DOHH2 (cell line): ENCODE results near the gene SPINT2.

Experiments used
- H3F3A ChIP-seq: fragments of 200-600 bp; sonication (generic), shearing (Covaris generic); 2 replicates; pipeline ENCODE4 v1.6.0; 2016; ENCODE audit warnings: antibody characterized with exemption, mild to moderate bottlenecking; ENCODE audit not compliant: control insufficient read depth, insufficient read depth
- H3K27ac ChIP-seq: fragments of 200-600 bp; sonication (generic); 2 replicates; pipeline ENCODE4 v1.5.1; 2014; ENCODE audit warnings: low read depth, mild to moderate bottlenecking, low read length, moderate library complexity
- H3K27me3 ChIP-seq: fragments of 200-600 bp; sonication (generic); 2 replicates; pipeline ENCODE4 v1.6.1; 2014; ENCODE audit warnings: mild to moderate bottlenecking, low read length, mixed read lengths; ENCODE audit not compliant: control insufficient read depth
- H3K36me3 ChIP-seq: fragments of 200-600 bp; sonication (generic); 2 replicates; pipeline ENCODE4 v1.6.1; 2014; ENCODE audit warnings: mild to moderate bottlenecking, low read length, moderate library complexity, mixed read lengths; ENCODE audit not compliant: control insufficient read depth
- H3K4me1 ChIP-seq: fragments of 200-600 bp; sonication (generic); 2 replicates; pipeline ENCODE4 v1.6.1; 2014; ENCODE audit warnings: mild to moderate bottlenecking, low read length, mixed read lengths; ENCODE audit not compliant: control insufficient read depth
- H3K4me2 ChIP-seq: fragments of 200-600 bp; sonication (generic); 2 replicates; pipeline ENCODE4 v1.6.0; 2014; ENCODE audit warnings: mild to moderate bottlenecking, low read length, moderate library complexity
- H3K4me3 ChIP-seq: fragments of 200-600 bp; sonication (generic); 2 replicates; pipeline ENCODE4 v1.5.1; 2014; ENCODE audit warnings: mild to moderate bottlenecking, low read length, mixed read lengths
- H3K79me2 ChIP-seq: fragments of 200-600 bp; sonication (generic); 2 replicates; pipeline ENCODE4 v1.6.1; 2014; ENCODE audit warnings: mild to moderate bottlenecking, low read length, mixed read lengths; ENCODE audit not compliant: control insufficient read depth
- H3K9me2 ChIP-seq: fragments of 200-600 bp; sonication (generic); replicated peaks from 2 replicates; pipeline ENCODE4 v1.6.1; 2014; ENCODE audit warnings: mild to moderate bottlenecking, low read length, mixed read lengths; ENCODE audit not compliant: control insufficient read depth
- H3K9me3 ChIP-seq: fragments of 200-600 bp; sonication (generic); 2 replicates; pipeline ENCODE4 v1.6.1; 2014; ENCODE audit warnings: antibody characterized with exemption, low read length, mixed read lengths; ENCODE audit not compliant: control insufficient read depth, insufficient read depth
- H4K20me1 ChIP-seq: fragments of 200-600 bp; sonication (generic); 2 replicates; pipeline ENCODE4 v1.6.0; 2014; ENCODE audit warnings: low read depth, mild to moderate bottlenecking, antibody characterized with exemption, low read length, moderate library complexity; ENCODE audit not compliant: control insufficient read depth, insufficient read depth
- EZH2phosphoT487 ChIP-seq: fragments of 200-600 bp; sonication (generic); IDR thresholded peaks from 2 replicates; pipeline ENCODE4 v1.6.1; 2017; ENCODE audit warnings: borderline replicate concordance, mild to moderate bottlenecking, antibody characterized with exemption, low read length, moderate library complexity, mixed read lengths
- TF ChIP-seq, protein P1 (sequence below): fragments of 200-600 bp; sonication (generic); IDR thresholded peaks from one replicate; pipeline ENCODE4 v1.5.1; 2014; ENCODE audit warnings: antibody characterized with exemption, mild to moderate bottlenecking, low read depth, low read length; ENCODE audit not compliant: poor library complexity, severe bottlenecking

The SPINT2 gene

DNA sequence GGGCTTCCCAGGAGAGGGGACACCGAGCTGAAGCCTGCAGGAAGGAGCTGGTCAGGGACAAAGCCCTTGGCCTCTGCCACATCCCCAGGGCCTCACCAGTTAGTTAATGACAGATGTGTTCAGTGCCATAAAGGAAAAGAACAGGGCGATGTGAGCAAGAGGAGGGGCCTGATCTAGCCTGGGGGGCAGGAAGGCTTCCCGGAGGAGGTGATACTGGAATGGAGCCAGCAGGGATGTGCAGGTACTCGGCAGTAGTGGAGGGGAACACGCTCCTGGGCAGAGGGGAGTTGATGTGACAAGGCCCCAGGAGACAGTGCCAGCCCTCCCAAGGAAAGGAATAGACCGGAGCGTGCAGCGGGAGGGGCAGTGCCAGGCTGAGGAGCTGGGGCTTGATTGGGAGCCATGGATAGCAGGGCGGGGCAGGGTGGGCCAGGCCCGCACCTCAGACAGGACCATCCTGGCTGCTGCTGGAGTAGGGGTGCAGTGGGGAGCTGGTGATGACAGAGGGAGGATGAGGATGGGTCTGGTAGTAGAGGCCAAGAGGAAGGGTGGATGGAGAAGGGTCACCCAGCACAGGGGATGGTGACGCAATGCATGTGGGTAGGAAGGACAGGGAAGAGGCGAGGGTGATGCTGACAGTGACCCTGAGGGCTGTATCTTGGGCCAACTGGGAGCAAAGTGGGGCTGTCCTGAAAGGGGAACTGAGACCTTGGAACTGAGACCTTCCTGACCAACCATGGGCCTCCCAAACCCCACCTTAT lies 43.8 kb downstream of the SPINT2 start:
- Histone ChIP-seq H3K4me2 (no peak overlapping the region), H3K4me1 (peaks cover 7% of the 10 kb centered on the region), H3K4me3 (no peak overlapping the region), H3K27ac (no peak overlapping the region), H4K20me1 (no peaks in the 10 kb centered on the region), H3K9me2 (no peaks in the 10 kb centered on the region), H3F3A (no peaks in the 10 kb centered on the region), H3K9me3 (no peaks in the 10 kb centered on the region), H3K79me2 (peaks cover 13% of the 10 kb centered on the region), H3K36me3 (peaks cover 4% of the 10 kb centered on the region; the same call in 1 of the 2 replicates), H3K27me3 (no peaks in the 10 kb centered on the region)
- no peak for TF ChIP-seq EZH2phosphoT487
- TF ChIP-seq, protein P1, sequence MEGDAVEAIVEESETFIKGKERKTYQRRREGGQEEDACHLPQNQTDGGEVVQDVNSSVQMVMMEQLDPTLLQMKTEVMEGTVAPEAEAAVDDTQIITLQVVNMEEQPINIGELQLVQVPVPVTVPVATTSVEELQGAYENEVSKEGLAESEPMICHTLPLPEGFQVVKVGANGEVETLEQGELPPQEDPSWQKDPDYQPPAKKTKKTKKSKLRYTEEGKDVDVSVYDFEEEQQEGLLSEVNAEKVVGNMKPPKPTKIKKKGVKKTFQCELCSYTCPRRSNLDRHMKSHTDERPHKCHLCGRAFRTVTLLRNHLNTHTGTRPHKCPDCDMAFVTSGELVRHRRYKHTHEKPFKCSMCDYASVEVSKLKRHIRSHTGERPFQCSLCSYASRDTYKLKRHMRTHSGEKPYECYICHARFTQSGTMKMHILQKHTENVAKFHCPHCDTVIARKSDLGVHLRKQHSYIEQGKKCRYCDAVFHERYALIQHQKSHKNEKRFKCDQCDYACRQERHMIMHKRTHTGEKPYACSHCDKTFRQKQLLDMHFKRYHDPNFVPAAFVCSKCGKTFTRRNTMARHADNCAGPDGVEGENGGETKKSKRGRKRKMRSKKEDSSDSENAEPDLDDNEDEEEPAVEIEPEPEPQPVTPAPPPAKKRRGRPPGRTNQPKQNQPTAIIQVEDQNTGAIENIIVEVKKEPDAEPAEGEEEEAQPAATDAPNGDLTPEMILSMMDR = no peak

DNA sequence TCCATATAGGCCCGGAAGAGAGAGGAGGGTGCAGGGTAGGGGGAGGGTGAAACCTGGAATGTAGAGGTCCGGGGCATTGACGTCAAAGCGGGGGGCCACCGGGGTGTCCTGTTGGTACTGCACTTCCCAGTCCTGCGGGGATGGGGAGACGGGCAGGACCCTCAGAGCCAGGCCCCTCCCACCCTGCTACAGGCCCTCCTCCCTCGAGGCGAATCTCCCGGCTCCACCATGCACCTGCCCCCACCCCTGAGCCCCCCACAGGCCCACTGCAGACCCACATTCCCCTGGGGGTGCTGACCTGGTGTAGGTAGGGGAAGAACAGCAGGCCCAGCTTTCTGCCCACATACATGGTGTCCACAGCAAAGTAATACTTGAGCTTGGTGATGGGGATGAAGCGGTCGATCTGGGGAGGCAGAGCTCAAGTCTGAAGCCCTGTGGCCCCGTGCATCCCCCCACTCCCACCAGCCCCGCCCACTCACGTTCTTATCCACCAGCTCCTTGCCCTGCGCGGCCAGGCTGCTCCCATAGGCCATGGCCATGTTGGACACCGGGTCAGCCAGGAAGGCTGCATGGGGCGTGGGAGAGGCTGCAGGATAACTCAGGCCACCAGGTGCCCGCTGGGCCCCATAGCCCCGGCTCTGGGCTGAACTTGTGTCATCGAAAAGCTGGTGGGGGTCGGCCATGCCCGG lies 44.7 kb downstream of the SPINT2 start:
- no peaks in the 10 kb centered on the region for H3K9me2 ChIP-seq
- H4K20me1 ChIP-seq = no peaks in the 10 kb centered on the region
- H3K27me3 ChIP-seq = no peaks in the 10 kb centered on the region
- H3K4me2 ChIP-seq = no peak overlapping the region
- H3K4me1 ChIP-seq = peaks cover 14% of the 10 kb centered on the region
- H3K27ac ChIP-seq = no peak overlapping the region
- H3K4me3 ChIP-seq = no peak overlapping the region
- TF ChIP-seq EZH2phosphoT487 = no peak
- TF ChIP-seq, protein P1 = no peak
- H3F3A ChIP-seq = no peaks in the 10 kb centered on the region
- peaks cover 17% of the 10 kb centered on the region for H3K79me2 ChIP-seq
- H3K9me3 ChIP-seq = no peaks in the 10 kb centered on the region
- H3K36me3 ChIP-seq = peaks cover 4% of the 10 kb centered on the region; the same call in 1 of the 2 replicates

DNA sequence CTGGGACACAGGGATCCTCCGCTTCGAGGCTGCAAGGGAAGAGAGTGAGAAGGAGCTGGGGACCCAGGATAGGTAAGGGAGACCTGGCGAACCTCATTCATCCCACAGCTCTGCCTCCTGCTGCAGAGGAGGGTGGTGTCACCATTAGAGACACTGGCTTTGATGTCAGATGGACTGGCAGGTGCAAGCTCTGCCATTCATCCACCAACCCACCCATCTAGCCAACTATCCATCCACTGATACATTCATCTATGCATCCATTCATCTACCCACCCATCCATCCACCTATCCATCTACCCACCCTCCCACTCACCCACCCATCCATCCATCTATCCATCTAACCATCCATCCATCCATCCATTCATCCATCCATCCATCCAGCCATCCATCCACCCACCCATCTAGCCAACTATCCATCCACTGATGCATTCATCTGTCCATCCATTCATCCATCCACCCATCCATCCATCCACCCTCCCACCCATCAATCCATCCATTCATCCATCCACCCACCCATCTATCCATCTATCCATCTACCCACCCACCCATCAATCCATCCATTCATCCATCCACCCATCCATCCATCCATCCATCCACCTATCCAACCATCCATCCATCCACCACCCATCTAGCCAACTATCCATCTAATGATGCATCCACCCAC lies 45.4 kb downstream of the SPINT2 start:
- Histone ChIP-seq H3K9me3 (no peaks in the 10 kb centered on the region), H3K27me3 (no peaks in the 10 kb centered on the region), H3K4me2 (no peak overlapping the region), H4K20me1 (no peaks in the 10 kb centered on the region), H3K27ac (no peak overlapping the region), H3K79me2 (peaks cover 24% of the 10 kb centered on the region), H3F3A (no peaks in the 10 kb centered on the region), H3K9me2 (no peaks in the 10 kb centered on the region), H3K4me1 (peaks cover 17% of the 10 kb centered on the region), H3K4me3 (no peak overlapping the region), H3K36me3 (peaks cover 4% of the 10 kb centered on the region; the same call in 1 of the 2 replicates)
- no peak for TF ChIP-seq EZH2phosphoT487
- TF ChIP-seq, protein P1 = no peak
